Parathyroid adenoma (tissue), 2 donors: ENCODE data around the gene RGS11.

Experiments
- H2AFZ ChIP-seq: fragments of 300-600 bp; sonication (generic); one replicate; pipeline ENCODE4 v1.7.0; 2017; ENCODE audit warnings: antibody characterized with exemption, mild to moderate bottlenecking
- H3K27ac ChIP-seq: fragments of 300-600 bp; sonication (generic); one replicate; pipeline ENCODE4 v1.7.0; 2017
- H3K27me3 ChIP-seq: fragments of 300-600 bp; sonication (generic); one replicate; pipeline ENCODE4 v1.7.0; 2017; ENCODE audit warnings: low read length; ENCODE audit not compliant: control insufficient read depth, insufficient read depth
- H3K36me3 ChIP-seq: fragments of 300-600 bp; sonication (generic); one replicate; pipeline ENCODE4 v1.7.0; 2017; ENCODE audit warnings: low read length; ENCODE audit not compliant: control insufficient read depth, insufficient read depth
- H3K4me1 ChIP-seq: fragments of 300-600 bp; sonication (generic); one replicate; pipeline ENCODE4 v1.7.0; 2017; ENCODE audit warnings: control low read depth
- H3K4me2 ChIP-seq: fragments of 300-600 bp; sonication (generic); one replicate; pipeline ENCODE4 v1.7.0; 2017; ENCODE audit warnings: low read length
- H3K4me3 ChIP-seq: fragments of 300-600 bp; sonication (generic); one replicate; pipeline ENCODE4 v1.7.0; 2017; ENCODE audit warnings: low read depth, low read length
- H3K79me2 ChIP-seq: fragments of 300-600 bp; sonication (generic); one replicate; pipeline ENCODE4 v1.7.0; 2017; ENCODE audit warnings: control low read depth
- H3K9ac ChIP-seq: fragments of 300-600 bp; sonication (generic); one replicate; pipeline ENCODE4 v1.7.0; 2017; ENCODE audit warnings: mild to moderate bottlenecking
- H3K9me3 ChIP-seq: fragments of 300-600 bp; sonication (generic); one replicate; pipeline ENCODE4 v1.7.0; 2017; ENCODE audit warnings: low read length; ENCODE audit not compliant: control insufficient read depth
- CTCF ChIP-seq: fragments of 300-600 bp; sonication (generic); IDR thresholded peaks from one replicate; pipeline ENCODE4 v1.7.0; 2017; ENCODE audit warnings: antibody characterized with exemption, mild to moderate bottlenecking
- donor health status: primary hyperparathyroidism.

The RGS11 gene

GRCh38 chr16:255183-255582 is 20.6 kb downstream of the RGS11 start:
- no peaks in the 10 kb centered on the region for H3K4me1 ChIP-seq
- no peaks in the 10 kb centered on the region for H3K27me3 ChIP-seq
- H3K4me3 ChIP-seq = no peak overlapping the region
- H3K36me3 ChIP-seq = no peaks in the 10 kb centered on the region
- no peak overlapping the region for H3K9ac ChIP-seq
- TF ChIP-seq CTCF = no peak
- H2AFZ ChIP-seq = no peak overlapping the region
- H3K9me3 ChIP-seq = no peaks in the 10 kb centered on the region
- H3K27ac ChIP-seq = no peak overlapping the region
- peaks cover 16% of the 10 kb centered on the region for H3K79me2 ChIP-seq
- H3K4me2 ChIP-seq = no peak overlapping the region

- no peak overlapping the region for H3K27ac ChIP-seq
- H3K27me3 ChIP-seq = no peaks in the 10 kb centered on the region
- H3K4me2 ChIP-seq = no peak overlapping the region
- TF ChIP-seq CTCF = no peak
- no peaks in the 10 kb centered on the region for H3K9me3 ChIP-seq
- no peaks in the 10 kb centered on the region for H3K36me3 ChIP-seq
- H3K4me1 ChIP-seq = no peaks in the 10 kb centered on the region
- H3K9ac ChIP-seq = no peak overlapping the region
- no peak overlapping the region for H3K4me3 ChIP-seq
- peaks cover 19% of the 10 kb centered on the region for H3K79me2 ChIP-seq
- H2AFZ ChIP-seq = no peak overlapping the region
Observed at GRCh38 chr16:254461-254860, 21.3 kb downstream of the RGS11 start.

GRCh38 chr16:253833-254232 is 21.9 kb downstream of the RGS11 start:
- TF ChIP-seq CTCF = no peak
- H3K36me3 ChIP-seq = no peaks in the 10 kb centered on the region
- H3K27ac ChIP-seq = no peak overlapping the region
- H3K4me1 ChIP-seq = no peaks in the 10 kb centered on the region
- no peak overlapping the region for H3K9ac ChIP-seq
- no peaks in the 10 kb centered on the region for H3K27me3 ChIP-seq
- H3K9me3 ChIP-seq = no peaks in the 10 kb centered on the region
- no peak overlapping the region for H2AFZ ChIP-seq
- no peak overlapping the region for H3K4me3 ChIP-seq
- peaks cover 19% of the 10 kb centered on the region for H3K79me2 ChIP-seq
- no peak overlapping the region for H3K4me2 ChIP-seq

GRCh38 chr16:252366-253337 is 23.1 kb downstream of the RGS11 start:
- H3K27ac ChIP-seq = no peak overlapping the region
- H3K9ac ChIP-seq = no peak overlapping the region
- H3K9me3 ChIP-seq = no peaks in the 10 kb centered on the region
- H3K4me2 ChIP-seq = no peak overlapping the region
- H3K36me3 ChIP-seq = no peaks in the 10 kb centered on the region
- no peaks in the 10 kb centered on the region for H3K27me3 ChIP-seq
- H3K4me3 ChIP-seq = no peak overlapping the region
- H3K79me2 ChIP-seq = peaks cover 20% of the 10 kb centered on the region
- no peak overlapping the region for H2AFZ ChIP-seq
- TF ChIP-seq CTCF = no peak
- H3K4me1 ChIP-seq = no peaks in the 10 kb centered on the region

- no peaks in the 10 kb centered on the region for H3K9me3 ChIP-seq
- peaks cover 16% of the 10 kb centered on the region for H3K79me2 ChIP-seq
- no peaks in the 10 kb centered on the region for H3K36me3 ChIP-seq
- H3K4me3 ChIP-seq = no peak overlapping the region
- H3K4me1 ChIP-seq = no peaks in the 10 kb centered on the region
- H3K27me3 ChIP-seq = no peaks in the 10 kb centered on the region
- no peak for TF ChIP-seq CTCF
- no peak overlapping the region for H2AFZ ChIP-seq
- no peak overlapping the region for H3K4me2 ChIP-seq
- H3K9ac ChIP-seq = no peak overlapping the region
- no peak overlapping the region for H3K27ac ChIP-seq
Observed at GRCh38 chr16:249431-249830, 26.3 kb downstream of the RGS11 start.
